Hepatocyte (in vitro differentiated cells): ENCODE measurements around the gene LHPP.

Experiments used
- EZH2 ChIP-seq: fragments of 200-600 bp; sonication (generic); IDR thresholded peaks from 2 replicates; pipeline ENCODE4 v1.6.1; 2016; ENCODE audit warnings: antibody characterized with exemption, mild to moderate bottlenecking, borderline replicate concordance
- EZH2phosphoT487 ChIP-seq: fragments of 200-600 bp; sonication (generic); IDR thresholded peaks from one replicate; pipeline ENCODE4 v1.6.1; 2018; ENCODE audit warnings: antibody characterized with exemption, mild to moderate bottlenecking, low read depth, moderate library complexity; ENCODE audit not compliant: unreplicated experiment, severe bottlenecking

GRCh38 chr10:124573726-124574455 is 112.3 kb downstream of the LHPP start:
- TF ChIP-seq EZH2phosphoT487 (no peak), EZH2 (no peak)
